Heart left ventricle (tissue), 13 donors: ENCODE data around the gene PCBP4.

ENCODE experiments used
- POLR2A ChIP-seq, 2 donors: fragments of 450-650 bp; IDR thresholded peaks; one replicate each; pipeline ENCODE4 v1.6.1; 2017; ENCODE audit warnings: antibody characterized with exemption in 2 of 2, mild to moderate bottlenecking in 2 of 2, moderate library complexity in 2 of 2
- TF ChIP-seq, protein P1 (sequence below), 12 donors: fragments of 200-600 bp; sonication (generic) in 4 of 12; IDR thresholded peaks; one replicate each; pipeline versions ENCODE4 v1.5.0 to v1.8.0; 2018 to 2022; ENCODE audit warnings: antibody characterized with exemption in 12 of 12, mild to moderate bottlenecking in 5 of 12
- donor health status: ischemic (EF 13 %, LVEDD 7.1; RV severe dilation, severe dysfunction).
- donor health status: DM: no; HTN: yes; CAD: no.
- donor health status: DM: no; HTN: no; CAD: no.
- donor health status: ischemic (EF 25% LVEDD 6.9; RV normal size, moderate dysfunction).
- donor health status: ischemic (EF 25% LVEDD 5.7; RV mildly dilated, moderate dysfunction).
- donor health status: ischemic (EF 35%, LVEDD 5.7; RV mildly dilated, moderate dysfunction).
- donor health status: nonischemic (EF 11% LVEDD 7.7; RV severe dilation, severe dysfunction).
- donor health status: DM: yes; HTN: yes; CAD: no.
- donor health status: PGD.
- donor health status: ischemic (EF 29% LVEDD 5.4; RV normal size, mild dysfunction).
- donor health status: nonischemic (EF 23%, LVEDD 6.1; RV moderate dilation, normal function).

DNA sequence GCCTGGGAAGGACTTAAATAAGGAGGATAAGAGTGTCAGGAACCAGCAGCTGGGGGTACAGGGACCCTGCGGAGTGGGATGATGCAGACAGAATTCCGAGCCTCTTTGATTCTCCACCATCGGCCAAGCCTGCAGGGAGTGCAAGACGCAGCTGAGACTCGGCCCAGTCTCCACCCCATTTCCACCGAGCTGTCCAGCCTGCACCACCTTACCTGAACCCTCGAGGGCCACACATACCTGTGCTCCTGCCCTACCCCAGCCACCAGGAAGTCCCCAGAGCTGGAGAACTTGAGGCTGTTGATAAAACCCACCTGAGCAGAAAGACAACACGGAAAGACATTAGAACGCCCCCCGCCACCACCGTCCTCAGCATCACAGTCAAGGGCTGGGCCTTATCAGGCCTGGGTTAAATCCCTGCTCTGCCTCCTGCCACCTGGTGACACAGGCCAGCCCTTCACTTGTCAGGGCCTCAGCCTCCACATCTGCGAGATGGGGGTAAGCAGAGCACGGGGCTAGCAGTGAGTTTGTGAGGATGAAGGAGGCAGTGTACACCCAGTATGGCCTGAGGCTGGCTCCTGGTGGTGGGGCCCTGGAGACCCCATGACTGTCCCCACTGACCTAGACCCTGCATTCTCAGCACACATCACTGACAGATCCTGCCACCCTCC is 33.6 kb downstream of the PCBP4 start:
- TF ChIP-seq, protein P1, sequence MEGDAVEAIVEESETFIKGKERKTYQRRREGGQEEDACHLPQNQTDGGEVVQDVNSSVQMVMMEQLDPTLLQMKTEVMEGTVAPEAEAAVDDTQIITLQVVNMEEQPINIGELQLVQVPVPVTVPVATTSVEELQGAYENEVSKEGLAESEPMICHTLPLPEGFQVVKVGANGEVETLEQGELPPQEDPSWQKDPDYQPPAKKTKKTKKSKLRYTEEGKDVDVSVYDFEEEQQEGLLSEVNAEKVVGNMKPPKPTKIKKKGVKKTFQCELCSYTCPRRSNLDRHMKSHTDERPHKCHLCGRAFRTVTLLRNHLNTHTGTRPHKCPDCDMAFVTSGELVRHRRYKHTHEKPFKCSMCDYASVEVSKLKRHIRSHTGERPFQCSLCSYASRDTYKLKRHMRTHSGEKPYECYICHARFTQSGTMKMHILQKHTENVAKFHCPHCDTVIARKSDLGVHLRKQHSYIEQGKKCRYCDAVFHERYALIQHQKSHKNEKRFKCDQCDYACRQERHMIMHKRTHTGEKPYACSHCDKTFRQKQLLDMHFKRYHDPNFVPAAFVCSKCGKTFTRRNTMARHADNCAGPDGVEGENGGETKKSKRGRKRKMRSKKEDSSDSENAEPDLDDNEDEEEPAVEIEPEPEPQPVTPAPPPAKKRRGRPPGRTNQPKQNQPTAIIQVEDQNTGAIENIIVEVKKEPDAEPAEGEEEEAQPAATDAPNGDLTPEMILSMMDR (IDR thresholded peaks at IDR 0.05), result no peak
- TF ChIP-seq POLR2A (IDR thresholded peaks at IDR 0.05), result no peak
